ENCODE measurements around the gene APOH. TPM values are rescaled to one million over a fixed set of nuclear protein-coding genes. Genes with fewer than 3 reads are reported as not detected.
A peak's percentile ranks its signal among the peaks of the same experiment; 100 is the strongest.

The APOH gene
- total and polyA plus RNA-seq, 2 of the 13 experiments (the other 11 are each of a cell fraction or from before 2014, with no cell fraction given) = 4,846 to 5,748 TPM

GRCh38 chr17:66211047-66211810 is 18.0 kb downstream of the APOH start (continued):
- TF ChIP-seq, protein P1, sequence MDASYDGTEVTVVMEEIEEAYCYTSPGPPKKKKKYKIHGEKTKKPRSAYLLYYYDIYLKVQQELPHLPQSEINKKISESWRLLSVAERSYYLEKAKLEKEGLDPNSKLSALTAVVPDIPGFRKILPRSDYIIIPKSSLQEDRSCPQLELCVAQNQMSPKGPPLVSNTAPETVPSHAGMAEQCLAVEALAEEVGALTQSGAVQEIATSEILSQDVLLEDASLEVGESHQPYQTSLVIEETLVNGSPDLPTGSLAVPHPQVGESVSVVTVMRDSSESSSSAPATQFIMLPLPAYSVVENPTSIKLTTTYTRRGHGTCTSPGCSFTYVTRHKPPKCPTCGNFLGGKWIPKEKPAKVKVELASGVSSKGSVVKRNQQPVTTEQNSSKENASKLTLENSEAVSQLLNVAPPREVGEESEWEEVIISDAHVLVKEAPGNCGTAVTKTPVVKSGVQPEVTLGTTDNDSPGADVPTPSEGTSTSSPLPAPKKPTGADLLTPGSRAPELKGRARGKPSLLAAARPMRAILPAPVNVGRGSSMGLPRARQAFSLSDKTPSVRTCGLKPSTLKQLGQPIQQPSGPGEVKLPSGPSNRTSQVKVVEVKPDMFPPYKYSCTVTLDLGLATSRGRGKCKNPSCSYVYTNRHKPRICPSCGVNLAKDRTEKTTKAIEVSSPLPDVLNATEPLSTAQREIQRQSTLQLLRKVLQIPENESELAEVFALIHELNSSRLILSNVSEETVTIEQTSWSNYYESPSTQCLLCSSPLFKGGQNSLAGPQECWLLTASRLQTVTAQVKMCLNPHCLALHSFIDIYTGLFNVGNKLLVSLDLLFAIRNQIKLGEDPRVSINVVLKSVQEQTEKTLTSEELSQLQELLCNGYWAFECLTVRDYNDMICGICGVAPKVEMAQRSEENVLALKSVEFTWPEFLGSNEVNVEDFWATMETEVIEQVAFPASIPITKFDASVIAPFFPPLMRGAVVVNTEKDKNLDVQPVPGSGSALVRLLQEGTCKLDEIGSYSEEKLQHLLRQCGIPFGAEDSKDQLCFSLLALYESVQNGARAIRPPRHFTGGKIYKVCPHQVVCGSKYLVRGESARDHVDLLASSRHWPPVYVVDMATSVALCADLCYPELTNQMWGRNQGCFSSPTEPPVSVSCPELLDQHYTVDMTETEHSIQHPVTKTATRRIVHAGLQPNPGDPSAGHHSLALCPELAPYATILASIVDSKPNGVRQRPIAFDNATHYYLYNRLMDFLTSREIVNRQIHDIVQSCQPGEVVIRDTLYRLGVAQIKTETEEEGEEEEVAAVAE (CRISPR knock-in tag; IDR thresholded peaks at IDR 0.05; ENCODE audit: borderline replicate concordance) = 0 out of 2 replicates have a peak, but pooled peaks have one; percentile 20
- peak; percentile 33 to 60; a peak in 2 of 4 replicates for TF ChIP-seq POLR2A (IDR thresholded peaks at IDR 0.05; ENCODE audit: insufficient read depth in 1 of 2, low read depth in 2 of 2, low read length in 2 of 2)
- TF ChIP-seq SOX6 (IDR thresholded peaks at IDR 0.05) = no peak
- no peak for TF ChIP-seq SOX6 (CRISPR knock-in tag; IDR thresholded peaks at IDR 0.05)
- TF ChIP-seq ZNF101 (CRISPR knock-in tag; IDR thresholded peaks at IDR 0.05; ENCODE audit: borderline replicate concordance, low read depth) = no peak
- TF ChIP-seq TCF7 (IDR thresholded peaks at IDR 0.05; ENCODE audit: low read depth) = no peak
- TF ChIP-seq ARID4A (CRISPR knock-in tag; IDR thresholded peaks at IDR 0.05; ENCODE audit: borderline replicate concordance) = no peak
- TF ChIP-seq, protein P2, sequence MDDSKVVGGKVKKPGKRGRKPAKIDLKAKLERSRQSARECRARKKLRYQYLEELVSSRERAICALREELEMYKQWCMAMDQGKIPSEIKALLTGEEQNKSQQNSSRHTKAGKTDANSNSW (CRISPR knock-in tag; IDR thresholded peaks at IDR 0.05; ENCODE audit: borderline replicate concordance) = no peak
- no peak; the same call in 1 of the 2 replicates for TF ChIP-seq SSRP1 (CRISPR knock-in tag; IDR thresholded peaks at IDR 0.05)
- TF ChIP-seq, protein P3, sequence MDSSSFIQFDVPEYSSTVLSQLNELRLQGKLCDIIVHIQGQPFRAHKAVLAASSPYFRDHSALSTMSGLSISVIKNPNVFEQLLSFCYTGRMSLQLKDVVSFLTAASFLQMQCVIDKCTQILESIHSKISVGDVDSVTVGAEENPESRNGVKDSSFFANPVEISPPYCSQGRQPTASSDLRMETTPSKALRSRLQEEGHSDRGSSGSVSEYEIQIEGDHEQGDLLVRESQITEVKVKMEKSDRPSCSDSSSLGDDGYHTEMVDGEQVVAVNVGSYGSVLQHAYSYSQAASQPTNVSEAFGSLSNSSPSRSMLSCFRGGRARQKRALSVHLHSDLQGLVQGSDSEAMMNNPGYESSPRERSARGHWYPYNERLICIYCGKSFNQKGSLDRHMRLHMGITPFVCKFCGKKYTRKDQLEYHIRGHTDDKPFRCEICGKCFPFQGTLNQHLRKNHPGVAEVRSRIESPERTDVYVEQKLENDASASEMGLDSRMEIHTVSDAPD (CRISPR knock-in tag; IDR thresholded peaks at IDR 0.05) = no peak
- no peak for TF ChIP-seq ZNF274 (CRISPR knock-in tag; IDR thresholded peaks at IDR 0.05)
- TF ChIP-seq ZNF121 (CRISPR knock-in tag; IDR thresholded peaks at IDR 0.05) = no peak
- no peak for TF ChIP-seq ZNF12 (CRISPR knock-in tag; IDR thresholded peaks at IDR 0.05)
- TF ChIP-seq, protein P4, sequence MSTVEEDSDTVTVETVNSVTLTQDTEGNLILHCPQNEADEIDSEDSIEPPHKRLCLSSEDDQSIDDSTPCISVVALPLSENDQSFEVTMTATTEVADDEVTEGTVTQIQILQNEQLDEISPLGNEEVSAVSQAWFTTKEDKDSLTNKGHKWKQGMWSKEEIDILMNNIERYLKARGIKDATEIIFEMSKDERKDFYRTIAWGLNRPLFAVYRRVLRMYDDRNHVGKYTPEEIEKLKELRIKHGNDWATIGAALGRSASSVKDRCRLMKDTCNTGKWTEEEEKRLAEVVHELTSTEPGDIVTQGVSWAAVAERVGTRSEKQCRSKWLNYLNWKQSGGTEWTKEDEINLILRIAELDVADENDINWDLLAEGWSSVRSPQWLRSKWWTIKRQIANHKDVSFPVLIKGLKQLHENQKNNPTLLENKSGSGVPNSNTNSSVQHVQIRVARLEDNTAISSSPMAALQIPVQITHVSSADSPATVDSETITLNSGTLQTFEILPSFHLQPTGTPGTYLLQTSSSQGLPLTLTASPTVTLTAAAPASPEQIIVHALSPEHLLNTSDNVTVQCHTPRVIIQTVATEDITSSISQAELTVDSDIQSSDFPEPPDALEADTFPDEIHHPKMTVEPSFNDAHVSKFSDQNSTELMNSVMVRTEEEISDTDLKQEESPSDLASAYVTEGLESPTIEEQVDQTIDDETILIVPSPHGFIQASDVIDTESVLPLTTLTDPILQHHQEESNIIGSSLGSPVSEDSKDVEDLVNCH (CRISPR knock-in tag; IDR thresholded peaks at IDR 0.05) = no peak
- 0 out of 2 replicates have a peak, but pooled peaks have one; percentile 42 for TF ChIP-seq ZNF841 (CRISPR knock-in tag; IDR thresholded peaks at IDR 0.05; ENCODE audit: borderline replicate concordance)
- peak; percentile 91 for TF ChIP-seq AGO2 (optimal IDR thresholded peaks at IDR 0.05; ENCODE audit: low read depth, low read length)
- TF ChIP-seq RBFOX2 (IDR thresholded peaks at IDR 0.05; ENCODE audit: low read depth, low read length) = peak; percentile 77

Measured in HepG2 (cell line).